Measurements from ENCODE around the gene TMEM178B.

The TMEM178B gene

DNA sequence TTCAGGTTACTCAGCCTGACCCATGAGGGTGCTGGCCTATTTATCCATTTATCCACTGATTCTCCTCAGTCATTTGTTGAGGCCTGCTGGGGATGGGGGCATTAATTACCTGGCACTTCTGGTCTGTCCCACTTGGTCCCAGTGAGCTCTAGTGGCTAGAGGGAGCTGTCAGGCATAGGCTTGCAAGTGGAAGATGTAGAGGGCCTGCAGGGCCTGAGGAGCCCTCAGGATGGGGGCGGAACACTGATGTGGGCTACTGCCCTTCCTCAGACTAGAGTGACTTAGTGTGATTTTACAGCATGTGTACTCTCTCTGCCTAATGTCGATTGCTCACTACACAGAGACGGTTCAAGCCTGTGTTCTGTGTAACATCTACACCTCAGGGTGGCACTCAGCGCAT lies 45.3 kb downstream of the TMEM178B start:
- DNase-seq (ENCODE audit: low read depth) = no peak
- TF ChIP-seq, protein P1, sequence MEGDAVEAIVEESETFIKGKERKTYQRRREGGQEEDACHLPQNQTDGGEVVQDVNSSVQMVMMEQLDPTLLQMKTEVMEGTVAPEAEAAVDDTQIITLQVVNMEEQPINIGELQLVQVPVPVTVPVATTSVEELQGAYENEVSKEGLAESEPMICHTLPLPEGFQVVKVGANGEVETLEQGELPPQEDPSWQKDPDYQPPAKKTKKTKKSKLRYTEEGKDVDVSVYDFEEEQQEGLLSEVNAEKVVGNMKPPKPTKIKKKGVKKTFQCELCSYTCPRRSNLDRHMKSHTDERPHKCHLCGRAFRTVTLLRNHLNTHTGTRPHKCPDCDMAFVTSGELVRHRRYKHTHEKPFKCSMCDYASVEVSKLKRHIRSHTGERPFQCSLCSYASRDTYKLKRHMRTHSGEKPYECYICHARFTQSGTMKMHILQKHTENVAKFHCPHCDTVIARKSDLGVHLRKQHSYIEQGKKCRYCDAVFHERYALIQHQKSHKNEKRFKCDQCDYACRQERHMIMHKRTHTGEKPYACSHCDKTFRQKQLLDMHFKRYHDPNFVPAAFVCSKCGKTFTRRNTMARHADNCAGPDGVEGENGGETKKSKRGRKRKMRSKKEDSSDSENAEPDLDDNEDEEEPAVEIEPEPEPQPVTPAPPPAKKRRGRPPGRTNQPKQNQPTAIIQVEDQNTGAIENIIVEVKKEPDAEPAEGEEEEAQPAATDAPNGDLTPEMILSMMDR (conservative IDR thresholded peaks at IDR 0.05; ENCODE audit: control insufficient read depth, insufficient read depth, low read depth, low read length) = no peak
- no peak overlapping the region for H3K4me3 ChIP-seq (ENCODE audit: control insufficient read depth, low read depth, low read length)

DNA sequence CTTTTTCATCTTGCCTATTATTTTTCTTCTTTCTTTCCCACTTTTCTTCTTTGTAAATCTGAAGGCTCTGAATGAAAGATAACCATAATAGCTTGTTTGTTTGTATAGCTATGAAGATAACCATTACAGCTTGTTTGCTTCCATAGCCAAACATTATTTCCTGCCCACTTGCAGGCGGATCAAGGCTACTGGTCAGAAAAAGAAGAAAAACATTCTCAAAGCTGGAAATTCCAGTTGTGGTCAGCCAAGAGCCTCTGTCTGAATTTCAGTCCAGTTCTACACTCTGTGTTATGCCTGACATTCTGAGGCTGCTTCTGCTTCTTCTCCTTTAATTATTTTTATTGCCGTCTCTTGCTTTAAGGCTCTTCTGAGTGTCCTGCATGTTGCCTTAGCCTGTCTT lies 48.9 kb downstream of the TMEM178B start:
- no peak for DNase-seq (ENCODE audit: low read depth)
- no peak overlapping the region for H3K4me3 ChIP-seq (ENCODE audit: control insufficient read depth, low read depth, low read length)
- TF ChIP-seq, protein P1 (conservative IDR thresholded peaks at IDR 0.05; ENCODE audit: control insufficient read depth, insufficient read depth, low read depth, low read length) = no peak

DNA sequence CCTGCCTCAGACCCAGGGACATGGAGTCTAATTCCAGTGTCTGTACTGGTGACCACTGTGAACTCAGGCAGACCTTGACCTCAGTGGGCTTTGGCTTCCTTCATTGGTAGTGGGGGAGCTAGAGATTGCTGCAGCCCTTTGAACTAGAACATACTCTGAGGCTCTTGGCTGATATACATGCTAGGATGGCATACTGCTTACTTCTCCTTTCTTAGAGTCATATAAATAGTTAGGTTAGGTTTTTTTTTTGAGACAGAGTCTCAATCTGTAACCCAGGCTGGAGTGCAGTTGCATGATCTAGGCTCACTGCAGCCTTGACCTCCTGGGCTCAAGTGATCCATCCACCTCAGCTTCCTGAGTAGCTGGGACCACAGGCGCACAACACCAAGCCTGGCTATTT lies 49.7 kb downstream of the TMEM178B start:
- no peak overlapping the region for H3K4me3 ChIP-seq (ENCODE audit: control insufficient read depth, low read depth, low read length)
- TF ChIP-seq, protein P1 (conservative IDR thresholded peaks at IDR 0.05; ENCODE audit: control insufficient read depth, insufficient read depth, low read depth, low read length) = no peak
- no peak for DNase-seq (ENCODE audit: low read depth)

DNA sequence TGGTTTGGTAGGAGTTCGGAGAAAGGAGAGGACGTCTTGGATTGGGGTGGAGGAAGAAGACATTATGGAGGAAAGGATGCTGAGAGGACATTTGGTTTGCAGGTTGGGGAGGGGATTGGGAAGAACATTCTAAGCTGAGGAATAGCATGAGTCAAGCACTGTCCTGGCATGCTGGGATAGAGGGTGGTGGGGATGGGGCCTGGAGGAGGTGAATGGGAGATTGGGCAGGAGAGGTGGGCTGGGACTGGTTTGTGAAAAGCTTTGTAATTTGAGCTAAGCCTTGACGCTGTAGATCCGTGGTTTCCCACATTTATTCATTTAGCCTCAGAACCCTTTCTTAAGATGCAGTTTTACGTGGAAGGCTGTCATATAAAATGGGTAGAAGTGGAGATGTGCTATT lies 52.2 kb downstream of the TMEM178B start:
- DNase-seq (ENCODE audit: low read depth) = no peak
- no peak overlapping the region for H3K4me3 ChIP-seq (ENCODE audit: control insufficient read depth, low read depth, low read length)
- TF ChIP-seq, protein P1 (conservative IDR thresholded peaks at IDR 0.05; ENCODE audit: control insufficient read depth, insufficient read depth, low read depth, low read length) = no peak

DNA sequence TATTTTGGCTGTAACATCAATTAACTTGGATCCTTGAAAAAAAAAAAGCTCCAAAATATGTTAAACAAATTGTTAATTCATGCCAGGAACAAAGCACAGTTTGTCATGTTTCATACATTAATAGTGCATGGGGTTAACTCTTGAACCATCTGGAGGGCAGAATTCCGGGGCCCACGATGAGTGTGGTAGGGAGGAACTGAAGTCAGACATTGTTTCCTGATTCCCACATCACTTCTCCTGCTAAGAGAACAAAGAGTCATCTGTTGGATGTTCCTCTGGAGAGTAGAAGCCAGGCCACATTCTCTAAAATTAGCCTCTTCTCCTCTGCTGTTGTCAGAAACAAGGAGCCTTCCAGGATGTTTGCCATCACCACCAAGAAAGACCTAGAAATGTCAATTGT lies 54.6 kb downstream of the TMEM178B start:
- H3K4me3 ChIP-seq (ENCODE audit: control insufficient read depth, low read depth, low read length) = no peak overlapping the region
- no peak for DNase-seq (ENCODE audit: low read depth)
- TF ChIP-seq, protein P1 (conservative IDR thresholded peaks at IDR 0.05; ENCODE audit: control insufficient read depth, insufficient read depth, low read depth, low read length) = no peak

DNA sequence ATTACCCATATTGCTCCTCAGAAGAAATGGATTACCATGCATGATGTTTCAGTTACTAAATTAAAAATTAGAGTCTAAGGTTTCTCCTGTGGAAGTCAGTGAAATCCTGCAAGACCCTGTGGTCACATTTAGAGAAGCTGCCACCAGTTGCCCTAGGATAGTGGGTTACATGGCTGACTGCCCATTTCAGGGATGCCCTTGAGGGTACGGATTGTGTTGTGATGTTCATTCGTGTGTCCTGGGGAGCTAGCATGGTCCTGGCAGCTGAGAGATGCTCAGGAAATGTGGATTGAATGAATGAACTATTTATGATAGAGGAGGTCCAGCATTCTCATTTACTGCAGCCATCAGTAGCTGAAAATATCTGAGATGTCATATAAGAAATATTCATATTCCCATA lies 55.1 kb downstream of the TMEM178B start:
- no peak for DNase-seq (ENCODE audit: low read depth)
- H3K4me3 ChIP-seq (ENCODE audit: control insufficient read depth, low read depth, low read length) = no peak overlapping the region
- TF ChIP-seq, protein P1 (conservative IDR thresholded peaks at IDR 0.05; ENCODE audit: control insufficient read depth, insufficient read depth, low read depth, low read length) = no peak

DNA sequence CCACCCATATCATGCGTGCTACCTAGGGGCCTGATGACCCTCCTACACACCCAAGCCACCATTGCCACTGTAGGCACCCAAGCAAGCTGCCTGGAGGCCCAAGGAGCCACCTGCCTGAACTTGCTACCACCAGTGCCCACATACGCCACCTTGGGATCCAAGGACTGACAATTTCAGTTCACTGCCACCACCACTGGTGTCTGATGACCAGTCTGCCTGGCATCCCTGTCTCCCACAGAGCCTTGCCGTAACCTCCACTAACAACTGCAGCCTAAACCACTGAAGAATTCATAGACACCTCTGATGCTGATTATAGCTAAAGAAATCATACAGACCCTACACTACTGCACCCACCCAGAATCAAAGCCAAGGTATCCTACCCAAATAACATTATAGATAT lies 58.8 kb downstream of the TMEM178B start:
- no peak for DNase-seq (ENCODE audit: low read depth)
- TF ChIP-seq, protein P1 (conservative IDR thresholded peaks at IDR 0.05; ENCODE audit: control insufficient read depth, insufficient read depth, low read depth, low read length) = no peak
- H3K4me3 ChIP-seq (ENCODE audit: control insufficient read depth, low read depth, low read length) = no peak overlapping the region
